ENCODE data around the gene AGMO.

Gene AGMO

DNA sequence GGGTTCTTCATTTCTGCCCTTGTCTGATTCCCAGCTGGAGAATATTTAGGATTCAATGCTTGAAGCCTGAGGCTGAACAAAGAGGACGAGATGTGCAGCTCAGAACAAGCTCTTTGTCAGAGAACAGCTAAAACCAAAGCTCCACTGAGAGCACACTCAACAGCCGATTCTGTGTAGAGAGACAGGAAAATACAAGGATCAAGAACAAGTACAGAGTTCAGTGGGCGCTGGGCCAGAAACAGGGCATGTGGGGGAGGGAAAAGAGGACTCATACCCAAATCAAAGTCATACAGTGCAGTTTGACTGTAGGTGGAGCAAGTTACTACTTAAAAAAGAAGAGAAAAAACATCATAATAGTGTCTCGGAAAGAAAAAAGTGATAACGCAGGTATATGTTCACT is at the start of gene AGMO:
Gene AGMO, minus strand, starts transcription at position 181 of the 400 bp plus-strand sequence.
- no peak for DNase-seq

DNA sequence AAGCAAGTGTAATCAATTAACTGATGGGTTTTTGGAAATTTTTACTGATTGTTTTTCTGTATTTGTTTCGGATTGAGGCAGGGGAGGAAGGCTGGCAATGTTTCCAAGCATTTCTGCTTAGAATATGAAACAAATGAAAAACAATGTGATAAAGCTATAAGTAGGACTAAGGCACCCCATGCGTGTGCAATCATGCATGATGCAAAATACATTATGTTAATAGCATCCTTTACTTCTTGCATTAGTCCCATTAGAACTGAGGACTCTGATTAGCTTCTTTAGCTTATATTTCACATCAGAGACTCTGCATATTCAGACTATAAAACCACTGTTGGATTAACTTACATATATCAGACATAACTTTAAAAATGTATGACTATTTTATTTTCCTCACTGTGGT is 48.7 kb upstream of the AGMO start:
- no peak for DNase-seq

DNA sequence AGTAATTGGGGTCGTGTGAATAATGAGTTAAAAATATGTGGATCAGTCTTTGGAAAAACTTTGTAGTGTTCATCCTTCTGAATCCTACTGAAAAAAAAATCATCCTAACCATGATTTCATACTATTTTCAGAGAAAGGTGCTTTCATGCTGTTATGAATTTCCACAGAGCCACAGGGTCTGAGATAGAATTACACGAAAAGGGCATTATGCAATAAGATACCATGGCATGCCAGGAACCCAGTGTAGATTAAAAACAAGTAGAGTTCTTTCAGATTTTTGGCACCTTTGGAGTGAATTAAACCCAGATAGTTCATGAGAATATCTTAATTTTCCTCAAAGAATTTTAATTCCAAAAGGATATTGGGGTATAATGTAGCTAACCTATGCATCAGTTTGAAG is 47.5 kb upstream of the AGMO start:
- no peak for DNase-seq

DNA sequence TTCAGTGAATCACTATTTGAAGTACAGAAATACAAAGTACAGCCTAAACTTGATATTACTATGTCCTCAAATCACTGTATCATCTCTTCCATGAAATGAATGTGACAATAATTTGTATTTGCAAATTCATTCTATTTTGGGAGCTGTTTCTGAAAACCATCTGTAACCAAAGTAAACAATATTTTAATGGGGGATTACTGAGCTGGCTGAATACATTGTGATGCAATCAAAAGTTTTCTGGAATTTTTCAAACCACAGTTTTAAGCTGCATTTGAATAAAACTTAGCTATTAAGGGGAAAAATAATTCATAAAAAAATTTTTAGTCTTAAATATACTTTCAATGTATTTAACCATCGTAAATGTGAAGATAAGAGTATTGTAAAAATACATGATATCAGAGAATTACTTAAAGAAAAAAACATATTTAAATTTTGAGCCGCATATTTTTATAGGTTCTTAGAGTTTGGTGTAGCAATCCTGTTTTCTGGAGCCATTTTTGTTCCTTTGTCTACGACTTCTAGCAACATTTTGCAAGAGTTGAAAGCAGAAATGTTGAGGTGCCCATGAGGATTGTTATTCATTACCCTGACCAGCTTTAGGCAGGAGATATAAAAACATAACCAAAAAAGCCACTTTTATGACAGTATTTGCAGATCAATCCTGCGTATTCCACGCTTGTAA is 45.9 kb upstream of the AGMO start:
- no peak for DNase-seq

DNA sequence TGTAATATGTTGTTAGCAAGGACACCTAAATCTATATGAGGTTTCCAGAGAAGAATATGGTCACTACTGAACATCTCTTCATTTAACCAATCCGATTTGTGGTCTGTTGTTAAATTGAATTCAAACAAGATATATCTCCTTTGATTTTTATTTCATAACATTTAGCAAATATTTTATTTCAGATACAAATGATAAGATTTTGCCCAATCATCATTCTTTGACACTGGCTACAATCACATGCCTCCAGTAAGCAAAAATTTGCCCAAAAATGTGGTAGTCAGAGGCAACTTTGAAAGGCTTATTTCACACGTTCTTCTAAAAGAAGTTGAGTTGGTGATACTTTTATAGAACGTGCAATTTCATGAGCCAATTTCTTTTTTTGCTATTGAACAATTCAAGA is 44.7 kb upstream of the AGMO start:
- no peak for DNase-seq

DNA sequence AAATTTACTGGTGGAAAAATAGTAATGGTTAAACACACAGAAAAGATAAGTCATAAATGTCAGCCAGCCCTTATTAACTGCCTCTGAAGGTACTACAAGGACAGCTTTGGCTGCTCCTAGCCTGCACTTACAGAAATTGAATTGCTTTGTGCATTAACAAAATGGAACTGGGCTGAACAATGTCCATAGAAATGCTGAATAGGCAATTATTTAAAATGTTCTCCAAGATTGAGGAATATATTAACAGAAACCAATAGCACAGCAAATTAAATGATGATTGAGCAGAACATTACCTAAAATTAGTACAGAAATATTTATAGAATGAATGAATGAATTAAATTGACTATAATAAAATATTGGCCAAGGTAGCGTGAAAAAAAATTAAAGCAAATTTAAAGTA is 42.4 kb upstream of the AGMO start:
- no peak for DNase-seq

DNA sequence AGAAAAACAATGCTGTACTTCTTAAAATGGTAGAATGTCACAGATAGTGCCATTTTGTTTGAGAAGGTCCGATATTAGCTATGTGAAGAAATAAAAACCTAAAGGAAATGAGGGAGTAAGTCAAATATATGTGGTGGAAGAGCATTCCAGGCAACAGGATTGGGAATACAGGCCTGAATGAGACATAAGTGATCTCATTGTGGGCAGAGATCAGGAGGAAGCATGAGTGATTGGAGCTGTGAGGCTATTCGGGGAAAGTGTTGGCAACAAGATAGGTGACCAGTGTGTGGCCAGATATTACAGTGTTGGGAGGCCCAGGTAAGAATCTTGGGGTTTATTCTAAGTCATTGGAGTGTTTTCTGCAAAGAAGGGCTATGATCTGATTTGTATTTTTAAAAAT is 41.3 kb upstream of the AGMO start:
- no peak for DNase-seq

DNA sequence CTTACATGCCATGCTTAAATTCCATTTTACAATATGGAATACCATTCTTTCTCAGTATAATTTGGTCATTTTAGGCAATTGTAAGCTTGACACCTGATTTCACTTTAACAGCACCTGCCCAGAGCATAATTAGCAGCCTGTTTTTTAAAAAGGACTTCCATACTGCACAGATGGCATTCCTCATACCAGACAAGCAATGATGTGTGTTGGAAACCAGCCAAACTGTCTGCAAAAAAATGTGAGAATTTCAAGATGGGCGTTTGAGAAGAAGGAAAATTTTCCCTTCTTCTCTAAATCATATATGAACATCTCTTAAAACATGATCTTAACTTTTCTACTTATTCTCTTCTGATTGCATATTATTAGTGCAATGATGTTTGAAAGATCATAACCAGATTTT is 40.4 kb upstream of the AGMO start:
- no peak for DNase-seq

DNA sequence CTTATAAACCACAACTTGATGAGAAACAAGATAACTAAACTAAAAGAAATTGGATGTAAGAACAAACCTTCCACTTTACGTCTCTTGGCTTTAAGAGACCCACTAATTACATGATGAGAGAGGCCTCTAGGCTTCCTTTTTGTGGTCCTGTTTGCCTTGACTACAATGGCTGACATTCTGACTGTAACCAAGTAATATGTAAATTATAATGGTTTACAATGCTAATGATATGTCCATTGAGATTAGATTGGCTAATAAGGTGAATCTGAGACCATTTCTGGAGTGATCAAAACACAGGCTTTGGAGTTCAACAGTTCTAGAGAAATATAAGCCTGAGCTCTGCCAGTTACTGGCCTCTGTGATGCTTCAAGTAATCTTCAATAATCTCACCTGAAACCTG is 39.4 kb upstream of the AGMO start:
- DNase-seq: no peak

DNA sequence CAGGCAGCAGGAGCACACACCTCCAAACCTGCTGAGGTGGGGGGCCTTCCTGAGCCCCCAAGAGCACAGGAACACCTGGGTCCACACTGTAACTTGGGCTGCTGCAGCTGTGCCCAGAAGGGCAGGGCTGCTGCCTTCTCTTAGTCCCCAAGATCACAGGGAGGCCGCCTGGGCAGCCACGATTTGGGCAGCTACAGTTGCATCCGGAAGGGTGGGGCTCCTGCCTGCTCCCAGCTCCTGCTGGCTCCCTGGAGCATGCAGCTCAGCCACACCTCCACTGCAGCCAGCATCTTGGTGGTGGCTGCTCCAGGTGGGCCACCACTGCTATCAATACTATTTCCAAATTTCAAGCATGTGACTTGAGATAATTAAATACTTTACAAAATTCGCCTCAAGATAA is 38.5 kb upstream of the AGMO start:
- no peak for DNase-seq

DNA sequence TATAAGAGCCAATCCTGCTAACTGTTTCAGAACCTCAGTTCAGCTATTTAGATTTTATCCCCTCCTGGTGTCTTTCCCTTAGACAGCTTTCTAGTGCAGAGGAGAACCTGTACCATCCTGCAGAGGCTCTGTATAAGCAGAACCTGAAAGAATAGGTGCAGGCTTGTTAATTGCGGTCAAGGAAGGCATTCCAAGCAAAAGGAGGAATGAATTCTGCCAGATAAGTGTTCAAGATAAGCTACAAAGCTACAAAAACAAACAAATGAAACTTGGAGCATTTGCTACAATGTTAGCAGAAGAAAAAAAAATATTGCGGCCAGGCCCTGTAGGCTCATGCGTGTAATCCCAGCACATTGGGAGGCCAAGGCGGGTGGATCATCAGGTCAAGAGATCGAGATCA is 32.6 kb upstream of the AGMO start:
- no peak for DNase-seq

DNA sequence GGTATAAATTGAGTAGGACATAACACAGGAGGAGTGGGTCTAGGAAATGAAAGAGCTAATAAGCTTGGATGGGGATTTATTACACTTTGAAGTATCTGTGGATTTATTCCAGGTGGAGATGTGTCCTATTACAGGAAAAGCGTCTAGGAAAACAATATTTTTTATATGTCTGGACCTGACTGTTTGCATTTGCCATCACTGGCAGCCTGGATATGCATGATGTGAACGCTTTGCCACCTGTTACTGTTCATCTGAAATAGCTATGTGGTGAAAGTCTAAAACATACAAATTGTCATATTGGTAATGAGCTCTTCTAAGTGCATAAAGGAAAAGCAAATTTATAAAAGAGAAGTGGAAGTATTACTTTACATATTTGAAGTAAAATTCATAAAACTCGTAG is 31.6 kb upstream of the AGMO start:
- DNase-seq: no peak

DNA sequence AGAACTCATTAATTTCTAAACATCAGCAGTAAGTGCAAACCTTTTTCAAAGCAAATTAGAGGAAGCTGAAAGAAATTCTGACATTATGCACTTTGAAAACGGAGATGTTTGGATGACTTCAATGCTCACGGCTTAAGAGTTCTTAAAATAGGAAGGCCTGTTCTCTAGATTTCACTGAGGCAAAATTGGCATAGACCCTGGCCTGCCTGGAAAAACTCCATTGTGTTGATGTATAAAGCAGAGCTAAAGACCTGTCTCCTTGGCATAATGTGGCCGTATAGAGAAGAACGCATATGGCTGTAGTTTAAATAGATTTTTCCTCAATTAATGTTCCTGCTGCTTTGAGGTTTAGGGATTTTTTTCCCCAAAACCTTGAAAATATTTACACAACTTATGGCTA is 24.5 kb upstream of the AGMO start:
- DNase-seq: no peak

DNA sequence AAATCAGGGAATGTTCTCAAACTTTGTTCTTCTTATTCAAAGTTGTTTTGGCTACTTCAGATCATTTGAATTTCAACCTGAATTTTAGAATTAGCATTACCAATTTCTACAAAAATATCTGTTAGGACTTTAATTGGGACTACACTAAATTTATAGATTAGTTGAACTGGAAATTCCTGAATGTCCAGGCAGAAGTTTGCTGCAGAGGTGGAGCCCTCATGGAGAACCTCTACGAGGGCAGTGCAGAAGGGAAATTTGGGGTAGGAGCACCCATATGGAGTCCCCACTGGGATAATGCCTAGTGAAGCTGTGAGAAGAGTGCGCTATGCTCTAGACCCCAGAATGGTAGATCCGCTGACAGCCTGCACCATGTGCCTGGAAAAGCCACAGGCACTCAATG is 22.8 kb upstream of the AGMO start:
- no peak for DNase-seq

DNA sequence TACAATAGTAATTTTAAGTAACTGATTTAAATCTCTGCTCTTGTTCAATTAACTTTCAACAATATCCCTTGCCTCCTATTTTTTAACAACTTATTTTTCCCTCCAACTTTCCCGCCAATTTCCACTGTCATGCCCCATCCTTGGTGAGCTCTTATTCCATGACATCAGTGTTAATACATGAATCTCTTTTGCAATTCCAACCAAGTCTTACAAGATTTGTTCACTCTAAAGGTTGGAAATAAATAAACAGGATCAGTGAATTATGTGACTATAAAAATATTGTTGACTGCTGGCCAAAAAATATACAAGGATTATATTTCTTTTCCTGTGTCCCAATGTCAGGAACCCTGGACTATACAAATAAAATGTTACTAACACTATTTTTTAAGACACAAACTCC is 21.0 kb upstream of the AGMO start:
- no peak for DNase-seq

DNA sequence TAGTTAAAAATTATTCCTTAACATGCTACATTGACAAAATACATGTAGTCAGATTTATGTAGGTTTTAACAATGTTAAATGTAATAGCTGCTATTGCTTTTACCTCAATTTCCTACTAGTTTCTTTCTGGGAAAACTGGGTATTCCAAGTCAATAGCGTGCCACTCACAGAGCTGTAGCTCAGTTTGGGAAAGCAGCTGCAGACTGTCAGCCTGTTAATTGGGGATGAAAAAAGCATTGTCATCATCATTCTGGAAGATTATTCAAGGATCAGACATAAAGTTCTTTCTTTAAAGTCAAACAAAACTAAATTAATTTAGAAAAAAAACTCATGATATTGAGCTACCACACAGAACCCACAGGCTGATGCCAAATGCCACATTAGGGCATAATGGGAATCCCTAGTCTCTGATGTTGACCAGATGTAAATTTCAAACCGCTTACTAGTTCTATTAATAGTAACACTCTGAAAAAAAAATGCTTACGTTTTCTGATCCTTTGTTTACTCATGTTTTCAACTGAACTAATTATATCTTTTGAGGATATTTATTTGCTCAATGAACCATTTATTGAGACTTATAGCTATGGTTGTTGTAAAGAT is 19.6 kb upstream of the AGMO start:
- no peak for DNase-seq

DNA sequence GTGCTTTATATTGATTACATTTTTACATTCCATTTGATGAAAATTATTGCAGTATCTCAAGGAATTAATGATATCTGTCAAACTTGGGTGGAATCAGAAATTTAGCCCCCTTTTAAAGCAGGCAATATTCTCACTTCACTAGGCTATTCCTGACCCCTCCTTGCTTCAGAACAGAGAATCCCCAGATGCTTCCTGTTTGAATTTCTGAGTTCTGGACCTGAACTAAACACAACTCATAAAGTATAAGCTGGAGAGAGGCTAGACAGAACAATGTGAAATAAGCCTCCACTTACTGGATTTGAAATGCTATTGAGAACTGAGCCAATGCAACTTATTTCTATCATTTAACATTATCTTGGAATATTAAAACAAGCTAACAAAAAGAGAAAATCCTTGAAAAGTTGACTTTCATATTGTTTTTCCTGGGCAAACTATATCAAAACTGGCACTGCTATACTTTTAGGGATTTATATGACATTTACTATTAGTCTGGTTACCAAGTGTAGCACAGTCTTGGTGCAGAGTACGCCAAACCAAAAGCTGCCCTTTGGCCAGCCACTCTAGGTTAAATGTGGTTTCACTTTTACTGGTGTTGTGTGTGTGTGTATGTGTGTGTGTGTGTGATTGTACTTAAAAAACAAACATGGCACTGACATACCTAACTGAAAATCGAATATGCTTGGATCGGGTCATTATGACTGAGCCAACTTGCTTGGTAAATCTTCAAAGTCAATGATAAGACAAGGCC is 19.0 kb upstream of the AGMO start:
- DNase-seq: no peak

DNA sequence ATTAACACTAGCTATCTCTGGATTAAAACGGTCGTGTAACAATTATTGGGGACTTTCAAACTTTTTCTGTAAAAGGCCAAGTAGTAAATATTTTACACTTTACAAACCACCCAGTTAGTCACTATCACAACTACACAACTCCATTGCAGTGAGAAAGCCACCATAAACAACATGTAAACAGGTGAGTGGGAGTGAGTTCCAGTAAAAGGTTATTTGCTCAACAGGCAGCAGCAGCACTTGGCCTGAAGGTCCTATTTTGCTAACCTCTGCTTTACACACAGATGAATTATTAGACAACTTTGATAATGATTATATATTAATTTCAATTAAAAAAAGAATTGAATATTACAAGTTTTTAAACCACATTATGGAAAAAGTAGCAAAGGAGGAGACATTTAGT is 15.8 kb upstream of the AGMO start:
- no peak for DNase-seq

DNA sequence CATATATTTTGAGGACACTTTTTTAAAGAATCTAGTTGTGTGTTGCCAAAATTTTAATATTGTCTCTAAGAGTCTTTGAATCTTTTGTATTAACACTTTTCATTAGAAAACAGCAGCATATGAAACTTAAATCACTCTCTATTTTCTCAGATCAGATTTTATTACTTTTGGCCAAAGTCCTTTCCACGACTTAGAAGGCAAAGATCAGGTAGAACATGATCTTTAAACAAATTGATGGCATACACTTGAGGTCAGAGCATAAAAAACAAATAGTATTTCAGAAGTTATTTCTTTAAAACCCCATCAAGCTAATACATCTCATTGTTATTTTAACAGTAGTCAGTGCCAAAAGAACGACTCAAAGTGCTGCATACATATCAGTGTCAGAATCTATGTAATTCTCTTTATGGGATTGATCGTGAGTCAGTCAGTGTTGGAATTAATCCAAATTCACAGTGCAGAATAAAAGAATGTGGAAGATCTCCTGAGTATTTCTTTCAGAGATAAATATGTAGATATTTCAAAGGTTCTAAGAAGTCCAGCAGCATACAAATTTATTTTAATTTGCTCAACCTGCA is 9.6 kb upstream of the AGMO start:
- DNase-seq: no peak

DNA sequence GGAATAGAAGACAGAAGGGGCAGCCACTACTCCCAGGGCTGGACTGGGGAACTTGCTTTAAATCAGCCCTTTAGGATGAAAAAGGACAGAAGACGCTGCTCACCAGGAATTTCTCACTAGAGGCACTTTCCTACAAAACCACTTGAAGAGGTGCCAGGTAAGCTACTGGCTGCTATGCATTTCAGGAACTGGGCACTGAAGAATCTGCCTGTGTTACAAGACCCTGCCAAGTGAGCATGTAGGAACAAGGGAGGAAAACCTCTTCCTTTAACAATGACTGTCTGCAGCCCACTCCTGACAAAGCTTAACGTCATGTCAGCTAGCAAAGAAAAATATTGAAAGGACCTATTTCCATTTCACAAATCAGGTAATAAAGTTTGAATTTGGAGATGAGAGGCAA is 5.8 kb upstream of the AGMO start:
- DNase-seq: no peak

DNA sequence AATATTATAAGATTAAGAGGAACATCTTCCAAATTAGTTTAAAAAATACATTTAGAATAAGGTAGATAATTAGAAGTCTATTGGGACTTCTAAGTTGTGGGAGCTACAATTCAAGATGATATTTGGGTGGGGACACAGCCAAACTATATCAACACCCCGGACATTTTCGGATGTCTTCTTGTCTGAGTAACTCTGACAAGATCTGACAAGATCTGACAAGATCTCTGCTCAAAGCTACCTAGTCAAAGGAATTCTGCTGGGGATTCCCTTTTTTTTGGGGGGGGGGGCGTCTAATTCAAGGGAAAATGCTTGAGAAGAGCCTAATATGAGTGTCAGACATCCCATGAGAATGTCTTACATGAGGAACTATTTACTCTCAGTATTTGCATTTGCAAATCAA is 5.2 kb upstream of the AGMO start:
- DNase-seq: no peak

DNA sequence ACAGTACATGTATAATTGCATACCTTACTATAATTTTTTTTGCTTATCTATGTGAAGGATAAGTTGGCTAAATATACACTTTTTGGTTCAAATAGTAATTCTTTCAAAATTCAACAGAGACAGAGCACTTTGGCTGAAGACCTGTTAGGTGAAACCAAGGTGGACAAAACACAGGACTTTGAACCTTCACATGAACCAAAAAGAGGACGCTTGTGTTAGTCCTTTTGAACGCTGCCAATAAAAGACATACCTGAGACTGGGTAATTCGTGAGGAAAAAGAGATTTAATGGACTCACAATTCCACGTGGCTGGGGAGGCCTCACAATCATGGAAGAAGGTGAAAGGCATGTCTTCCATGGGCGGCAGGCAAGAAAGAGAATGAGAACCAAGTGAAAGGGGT is 4.7 kb upstream of the AGMO start:
- no peak for DNase-seq

DNA sequence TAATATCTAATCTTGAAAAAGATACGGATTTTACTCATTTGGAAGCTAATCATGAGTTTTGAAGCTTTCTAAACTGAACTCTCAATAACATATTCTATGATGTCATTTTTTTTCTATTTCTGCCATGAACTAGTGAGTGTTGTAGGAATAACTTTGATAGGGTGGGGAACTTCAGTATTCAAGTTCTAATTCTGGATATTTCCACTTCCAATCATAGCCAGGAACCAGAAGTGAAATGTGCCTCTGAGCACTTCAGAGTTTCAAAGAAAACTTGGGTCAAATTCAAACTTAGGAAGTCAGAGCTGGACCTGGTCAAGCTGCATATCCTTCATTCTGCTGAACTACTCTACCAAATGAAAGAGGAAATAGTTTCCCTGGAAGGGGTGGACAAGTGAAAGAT is 847 bp downstream of the AGMO start:
- DNase-seq: no peak

DNA sequence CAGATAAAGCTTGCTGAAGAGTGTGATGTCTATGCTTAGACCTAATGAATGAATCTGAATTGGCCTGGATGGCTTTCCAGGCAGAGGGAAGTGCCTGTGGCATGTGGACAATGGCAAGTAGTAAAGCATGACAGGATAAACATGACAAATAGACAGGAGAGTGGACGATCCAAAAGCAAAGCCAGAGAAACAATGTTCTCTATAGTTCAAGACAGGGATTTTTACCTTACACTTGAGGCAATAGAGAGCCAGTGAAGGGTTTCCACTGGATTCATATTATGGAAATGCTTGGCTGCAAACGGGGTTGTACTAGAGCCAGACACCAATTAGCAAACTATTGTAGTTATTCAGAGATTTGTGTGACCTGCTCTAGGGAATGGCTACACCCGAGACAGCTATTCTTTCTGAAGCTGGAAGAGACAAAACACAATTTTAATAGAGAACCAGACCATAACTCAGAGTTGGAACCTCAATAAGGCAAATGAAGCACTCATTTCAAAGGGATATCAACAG is 2.3 kb downstream of the AGMO start:
- DNase-seq: no peak

Measured in activated CD4-positive, alpha-beta T cell treated with anti-CD3 and anti-CD28 coated beads for 1 hour (primary cell).